Muscle of leg (tissue), 11 donors: ENCODE measurements around the gene UBE2L6. TPM values are rescaled to one million over a fixed set of nuclear protein-coding genes. Genes with fewer than 3 reads are reported as not detected.
"Not testable (repeated sequence)": the region's sequence is repeated elsewhere in the genome, so short reads cannot be mapped to it uniquely, and the experiment has no call there.

Experiments
- DNase-seq: peaks from one replicate; pipeline ENCODE4 v3.0.0; 2013
- H3K27ac ChIP-seq: one replicate; pipeline ENCODE4 v1.5.1; 2013; ENCODE audit warnings: mild to moderate bottlenecking, low read length, control low read depth
- H3K27me3 ChIP-seq: one replicate; pipeline ENCODE4 v1.6.1; 2013; ENCODE audit warnings: low read length; ENCODE audit not compliant: control insufficient read depth, insufficient read depth
- H3K36me3 ChIP-seq: one replicate; pipeline ENCODE4 v1.6.1; 2013; ENCODE audit warnings: low read length; ENCODE audit not compliant: control insufficient read depth, insufficient read depth
- H3K4me1 ChIP-seq: one replicate; pipeline ENCODE4 v1.6.1; 2013; ENCODE audit warnings: low read length; ENCODE audit not compliant: control insufficient read depth, insufficient read depth
- H3K4me3 ChIP-seq: one replicate; pipeline ENCODE4 v1.5.1; 2013; ENCODE audit warnings: low read length, control low read depth
- H3K9me3 ChIP-seq: replicated peaks from 2 replicates; pipeline ENCODE4 v1.6.1; 2013; ENCODE audit warnings: low read depth, low read length; ENCODE audit not compliant: control insufficient read depth
- WGBS: methylation state at CpG from one replicate; pipeline ENCODE4 v1.1.5; 2013; ENCODE audit warnings: missing lambda C conversion rate; ENCODE audit not compliant: insufficient coverage; 5-methylcytosine and 5-hydroxymethylcytosine counted together
- polyA plus RNA-seq, 8 donors: library from polyadenylated mRNA; unstranded; fragments of 120-200 nt; gene quantifications; one replicate each; pipeline versions ENCODE4 v1.2.1 to v1.2.3, GENCODE V29; 2013; ENCODE audit warnings: inconsistent platforms in 1 of 8, low replicate concordance in 1 of 8; ENCODE audit not compliant: insufficient read length in 8 of 8, insufficient read depth in 1 of 8
- total RNA-seq: library from RNA; stranded (reverse); fragments of 120-200 nt; gene quantifications from one replicate; pipeline ENCODE4 v1.2.4, GENCODE V29; 2013

The UBE2L6 gene
- total and polyA plus RNA-seq, 9 donors: 18.5 to 25.6 (median 22.5) TPM

GRCh38 chr11:57536947-57537619, 30.4 kb downstream of the UBE2L6 start, which contains the start of gene SMTNL1:
Gene SMTNL1, plus strand, starts transcription at chr11:57537595. Its CDS starts 5,048 bp downstream, at chr11:57542643.
- H3K4me1 ChIP-seq: peaks cover 13% of the 10 kb centered on the region
- DNase-seq: peak; percentile 78
- peak within 1 kb of the TSS; percentile 43 for H3K4me3 ChIP-seq
- H3K9me3 ChIP-seq: no peaks in the 10 kb centered on the region
- no peaks in the 10 kb centered on the region for H3K27me3 ChIP-seq
- H3K36me3 ChIP-seq: no peaks in the 10 kb centered on the region
- peak within 1 kb of the TSS; percentile 90 for H3K27ac ChIP-seq
- 47% methylated on average over 11 of the region's 14 CpGs for WGBS

DNA sequence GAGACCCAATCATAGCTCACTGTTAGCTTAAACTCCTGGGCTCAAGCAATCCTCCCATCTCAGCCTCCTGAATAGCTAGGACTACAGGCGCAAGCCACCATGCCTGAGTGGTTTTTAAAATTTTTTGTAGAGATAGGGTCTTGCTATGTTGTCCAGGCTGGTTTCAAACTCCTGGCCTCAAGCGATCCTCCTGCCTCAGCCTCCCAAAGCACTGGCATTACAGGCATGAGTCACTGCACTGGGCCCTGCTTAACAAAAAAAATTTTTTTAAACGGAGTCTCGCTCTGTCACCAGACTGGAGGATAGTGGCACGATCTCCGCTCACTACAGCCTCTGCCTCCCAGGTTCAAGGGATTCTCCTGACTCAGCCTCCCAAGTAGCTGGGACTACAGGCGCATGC, 33.0 kb downstream of the UBE2L6 start:
- WGBS: 90% methylated on average over 2 of the region's 7 CpGs
- not testable (repeated sequence) for DNase-seq, H3K36me3 ChIP-seq, H3K27me3 ChIP-seq, H3K4me3 ChIP-seq, H3K9me3 ChIP-seq, H3K27ac ChIP-seq
- H3K4me1 ChIP-seq: peaks cover 19% of the 10 kb centered on the region

DNA sequence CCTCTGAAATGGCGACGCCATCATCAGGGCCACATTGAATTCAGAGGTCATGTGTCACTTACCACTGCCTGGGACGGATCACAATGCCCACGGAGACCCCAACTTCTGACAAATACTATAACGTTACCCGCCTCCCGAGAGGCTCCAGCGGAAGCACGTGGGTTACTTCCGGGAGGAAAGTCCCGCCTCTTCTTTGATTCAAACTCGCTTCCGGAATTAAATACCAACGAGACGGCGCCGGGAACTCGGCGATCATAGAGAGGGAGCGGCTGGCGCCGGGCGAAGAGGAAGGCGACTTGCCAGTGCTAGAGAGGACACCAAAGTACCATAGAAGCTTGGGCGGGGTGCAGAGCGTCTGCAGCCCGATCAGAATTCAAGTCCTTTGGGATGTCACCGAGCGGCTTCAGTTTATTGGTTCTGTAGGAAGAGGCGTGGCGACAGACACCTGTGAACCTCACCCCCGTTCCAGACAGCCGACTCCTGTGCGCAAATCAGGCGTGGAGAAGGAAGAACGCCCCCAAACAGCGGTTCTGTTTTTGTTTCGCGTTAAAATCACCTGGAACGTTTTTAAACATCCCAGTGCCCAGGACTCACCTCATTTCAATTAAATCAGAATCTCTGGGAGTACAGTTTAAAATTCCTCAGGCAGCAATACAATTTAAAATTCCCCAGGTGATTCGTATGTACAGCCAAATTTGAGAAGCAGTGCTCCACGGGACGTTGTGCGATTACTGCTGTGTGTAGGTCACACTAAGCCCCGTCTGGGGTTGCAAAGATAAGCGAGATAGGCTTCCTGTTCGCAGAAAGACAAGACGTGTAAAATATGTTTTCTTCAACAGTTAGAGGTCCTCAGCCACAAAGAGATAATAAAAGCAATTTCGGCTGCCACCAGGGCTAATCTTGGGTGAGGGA, 36.6 kb downstream of the UBE2L6 start, which contains the start of gene TIMM10:
TSS of gene TIMM10 (minus strand) at position 159 of the 912 bp plus-strand sequence. CDS start 565 bp downstream, outside the sequence.
- peaks cover 7% of the 10 kb centered on the region for H3K36me3 ChIP-seq
- peak within 1 kb of the TSS; percentile 83 for H3K27ac ChIP-seq
- no peaks in the 10 kb centered on the region for H3K9me3 ChIP-seq

GRCh38 chr11:57530215-57530595, 37.3 kb downstream of the UBE2L6 start:
- DNase-seq: no peak
- Histone ChIP-seq H3K4me1 (peaks cover 11% of the 10 kb centered on the region), H3K36me3 (peaks cover 7% of the 10 kb centered on the region), H3K9me3 (no peaks in the 10 kb centered on the region), H3K27ac (peak overlapping the region; percentile 64), H3K4me3 (peak overlapping the region; percentile 80), H3K27me3 (no peaks in the 10 kb centered on the region)
- WGBS: 0% methylated on average over 13 of the region's 17 CpGs

More for the DNA sequence above, 36.6 kb downstream of the UBE2L6 start, which contains the start of gene TIMM10:
- Histone ChIP-seq H3K4me1 (peaks cover 11% of the 10 kb centered on the region), H3K4me3 (peak within 1 kb of the TSS; percentile 80), H3K27me3 (no peaks in the 10 kb centered on the region)
- under 1% methylated on average over 43 of the region's 49 CpGs for WGBS
- peak; percentile 98 for DNase-seq

GRCh38 chr11:57529012-57529411, 38.5 kb downstream of the UBE2L6 start:
- no peak for DNase-seq
- H3K4me1 ChIP-seq: peaks cover 11% of the 10 kb centered on the region
- H3K4me3 ChIP-seq: no peak overlapping the region

DNA sequence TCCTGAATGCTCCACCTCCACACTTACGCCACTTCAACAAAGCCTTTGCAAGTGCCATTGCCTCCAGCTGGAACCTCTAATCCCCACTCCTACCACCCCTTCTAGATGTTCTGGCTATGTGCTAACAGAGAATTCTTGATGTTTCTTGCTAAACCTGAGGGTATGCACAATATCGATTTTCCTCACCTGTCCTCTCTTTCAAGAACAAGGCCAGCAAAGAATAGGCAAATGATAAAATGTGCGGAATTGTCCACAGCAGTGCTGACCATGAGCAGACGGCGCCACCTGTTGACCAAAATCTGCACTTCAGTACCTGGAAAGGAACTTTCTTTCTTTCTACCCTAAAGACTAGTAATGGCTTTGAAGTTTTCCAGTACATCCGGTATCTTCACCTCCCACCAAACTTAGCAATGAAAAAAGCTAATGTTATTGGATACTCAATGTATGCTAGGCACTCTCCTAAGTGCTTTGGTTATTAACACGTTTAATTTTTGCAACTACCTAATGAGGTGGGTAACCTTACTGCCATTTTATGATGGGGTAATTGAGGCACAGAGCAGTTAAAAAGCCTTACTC, 40.3 kb downstream of the UBE2L6 start:
- peaks cover 7% of the 10 kb centered on the region for H3K36me3 ChIP-seq
- WGBS: no CpG with 5 or more reads among the region's 7 CpGs
- peak; percentile 72 for DNase-seq
- no peak overlapping the region for H3K4me3 ChIP-seq
- H3K9me3 ChIP-seq: no peaks in the 10 kb centered on the region
- H3K27ac ChIP-seq: no peak overlapping the region
- peaks cover 11% of the 10 kb centered on the region for H3K4me1 ChIP-seq
- H3K27me3 ChIP-seq: no peaks in the 10 kb centered on the region

More at GRCh38 chr11:57529012-57529411, 38.5 kb downstream of the UBE2L6 start:
- Histone ChIP-seq H3K36me3 (peaks cover 7% of the 10 kb centered on the region), H3K9me3 (no peaks in the 10 kb centered on the region), H3K27ac (no peak overlapping the region), H3K27me3 (no peaks in the 10 kb centered on the region)

DNA sequence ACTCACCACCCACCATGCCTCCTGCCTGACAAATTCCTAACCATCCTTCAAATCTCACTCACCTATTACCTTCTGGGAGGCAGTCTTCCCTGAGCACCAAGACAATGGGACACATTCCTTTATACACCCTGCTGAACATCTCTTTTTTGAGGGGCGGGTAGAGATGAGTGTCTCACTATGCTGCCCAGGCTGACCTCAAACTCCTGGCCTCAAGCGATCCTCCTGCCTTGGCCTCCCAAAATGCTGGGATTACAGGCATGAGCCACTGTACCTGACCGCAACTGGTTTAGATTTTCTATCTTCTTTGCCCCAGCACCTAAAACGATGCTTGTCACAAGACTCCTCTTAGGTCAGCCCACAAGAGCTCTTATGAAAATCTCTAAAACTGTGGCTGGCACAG, 44.1 kb downstream of the UBE2L6 start:
- H3K36me3 ChIP-seq: peaks cover under 1% of the 10 kb centered on the region
- WGBS: 100% methylated on average over 2 of the region's 4 CpGs

GRCh38 chr11:57521116-57521515, 46.4 kb downstream of the UBE2L6 start:
- WGBS: no CpG with 5 or more reads among the region's 2 CpGs
- no peaks in the 10 kb centered on the region for H3K36me3 ChIP-seq
- no peak overlapping the region for H3K4me3 ChIP-seq
- H3K9me3 ChIP-seq: no peaks in the 10 kb centered on the region
- H3K27ac ChIP-seq: no peak overlapping the region
- peaks cover under 1% of the 10 kb centered on the region for H3K4me1 ChIP-seq
- no peaks in the 10 kb centered on the region for H3K27me3 ChIP-seq
- no peak for DNase-seq

More for the DNA sequence above, 44.1 kb downstream of the UBE2L6 start:
- Histone ChIP-seq H3K4me3 (no peak overlapping the region), H3K4me1 (no peaks in the 10 kb centered on the region), H3K27me3 (no peaks in the 10 kb centered on the region), H3K9me3 (no peaks in the 10 kb centered on the region), H3K27ac (no peak overlapping the region)
- DNase-seq: no peak

- no peak for DNase-seq
- 0% methylated on average over 1 of the region's 5 CpGs for WGBS
- Histone ChIP-seq H3K9me3 (no peaks in the 10 kb centered on the region), H3K4me3 (peak overlapping the region; percentile 67), H3K4me1 (peaks cover 25% of the 10 kb centered on the region), H3K27me3 (no peaks in the 10 kb centered on the region), H3K36me3 (no peaks in the 10 kb centered on the region), H3K27ac (no peak overlapping the region)
Observed at GRCh38 chr11:57516061-57516443, 51.4 kb downstream of the UBE2L6 start.
